Peyer's patch (tissue), 4 donors: ENCODE data around the gene ZBTB33. TPM values are rescaled to one million over a fixed set of nuclear protein-coding genes. Genes with fewer than 3 reads are reported as not detected.

ENCODE experiments used
- DNase-seq, 3 donors: peaks; one replicate each; pipeline ENCODE4 v3.0.0-alpha.2; 2017 to 2019
- H3K27ac ChIP-seq, 4 donors: fragments of 200-600 bp; sonication (generic); one replicate each; pipeline ENCODE4 v1.5.1; 2016 to 2019
- H3K27me3 ChIP-seq, 2 donors: fragments of 200-600 bp; sonication (generic); one replicate each; pipeline ENCODE4 v1.5.1; 2019
- H3K36me3 ChIP-seq, 3 donors: fragments of 200-600 bp; sonication (generic); one replicate each; pipeline ENCODE4 v1.5.1; 2016 to 2019
- H3K4me1 ChIP-seq, 4 donors: fragments of 200-600 bp; sonication (generic); one replicate each; pipeline ENCODE4 v1.5.1; 2016 to 2019
- H3K4me3 ChIP-seq, 4 donors: fragments of 200-600 bp; sonication (generic); 1 replicate in 3 of 4; 2 replicates in 1 of 4; pipeline ENCODE4 v1.5.1; 2016 to 2019; ENCODE audit warnings: mild to moderate bottlenecking in 1 of 4
- H3K9me3 ChIP-seq, 4 donors: fragments of 200-600 bp; sonication (generic); one replicate each; pipeline ENCODE4 v1.5.1; 2016 to 2019; ENCODE audit warnings: mild to moderate bottlenecking in 1 of 4
- CTCF ChIP-seq, 6 experiments: fragments of 450-650 bp in 4 of 6; fragments of 200-600 bp in 2 of 6; sonication (generic) in 1 of 6; IDR thresholded peaks; one replicate each; pipeline ENCODE4 v1.5.1; 2017 to 2019; ENCODE audit warnings: antibody characterized with exemption in 6 of 6, mild to moderate bottlenecking in 3 of 6, moderate library complexity in 1 of 6
- POLR2A ChIP-seq, 2 donors: fragments of 450-650 bp; IDR thresholded peaks; one replicate each; pipeline ENCODE4 v1.5.1; 2017; ENCODE audit warnings: antibody characterized with exemption in 2 of 2, mild to moderate bottlenecking in 2 of 2, moderate library complexity in 2 of 2
- total RNA-seq, 4 donors: library from RNA; depleted of rRNA; stranded (reverse); fragments of >200 nt; gene quantifications; one replicate each; pipeline ENCODE4 v1.1.0, GENCODE V29; 2016

The ZBTB33 gene
- total RNA-seq, 4 donors from 2014 or later: 4.9 to 13.0 (median 8.6) TPM

- no peaks in the 10 kb centered on the region for H3K27me3 ChIP-seq
- no peaks in the 10 kb centered on the region for H3K9me3 ChIP-seq
- H3K4me1 ChIP-seq: no peaks in the 10 kb centered on the region
- H3K27ac ChIP-seq: no peak overlapping the region
- no peaks in the 10 kb centered on the region for H3K36me3 ChIP-seq
- DNase-seq: no peak
- TF ChIP-seq POLR2A (IDR thresholded peaks at IDR 0.05) (no peak), CTCF (IDR thresholded peaks at IDR 0.05) (no peak)
- no peak overlapping the region for H3K4me3 ChIP-seq
Measured at GRCh38 chrX:120282697-120283096, 32.1 kb downstream of the ZBTB33 start.

GRCh38 chrX:120286733-120287512, 36.3 kb downstream of the ZBTB33 start:
- Histone ChIP-seq H3K27ac (no peak overlapping the region), H3K4me1 (no peaks in the 10 kb centered on the region), H3K27me3 (no peaks in the 10 kb centered on the region), H3K36me3 (no peaks in the 10 kb centered on the region), H3K9me3 (no peaks in the 10 kb centered on the region), H3K4me3 (no peak overlapping the region)
- no peak for DNase-seq
- TF ChIP-seq POLR2A (IDR thresholded peaks at IDR 0.05): no peak
- TF ChIP-seq CTCF (IDR thresholded peaks at IDR 0.05): no peak

- Histone ChIP-seq H3K27ac (no peak overlapping the region), H3K4me1 (no peaks in the 10 kb centered on the region), H3K4me3 (no peak overlapping the region), H3K36me3 (no peaks in the 10 kb centered on the region), H3K27me3 (no peaks in the 10 kb centered on the region), H3K9me3 (no peaks in the 10 kb centered on the region)
- DNase-seq: no peak
- TF ChIP-seq CTCF (IDR thresholded peaks at IDR 0.05) (no peak), POLR2A (IDR thresholded peaks at IDR 0.05) (no peak)
Measured at GRCh38 chrX:120287513-120288112, 37.0 kb downstream of the ZBTB33 start.

GRCh38 chrX:120290107-120290506, 39.5 kb downstream of the ZBTB33 start:
- no peak for TF ChIP-seq POLR2A (IDR thresholded peaks at IDR 0.05)
- no peak for TF ChIP-seq CTCF (IDR thresholded peaks at IDR 0.05)
- DNase-seq: no peak
- H3K4me3 ChIP-seq: no peak overlapping the region

GRCh38 chrX:120291211-120291610, 40.6 kb downstream of the ZBTB33 start:
- DNase-seq: no peak
- H3K27ac ChIP-seq: no peak overlapping the region
- TF ChIP-seq POLR2A (IDR thresholded peaks at IDR 0.05) (no peak), CTCF (IDR thresholded peaks at IDR 0.05) (no peak)
- H3K36me3 ChIP-seq: no peaks in the 10 kb centered on the region
- H3K4me3 ChIP-seq: no peak overlapping the region
- no peaks in the 10 kb centered on the region for H3K9me3 ChIP-seq
- H3K27me3 ChIP-seq: no peaks in the 10 kb centered on the region
- H3K4me1 ChIP-seq: no peaks in the 10 kb centered on the region

More at GRCh38 chrX:120290107-120290506, 39.5 kb downstream of the ZBTB33 start:
- no peak overlapping the region for H3K27ac ChIP-seq
- no peaks in the 10 kb centered on the region for H3K36me3 ChIP-seq
- H3K27me3 ChIP-seq: no peaks in the 10 kb centered on the region
- no peaks in the 10 kb centered on the region for H3K9me3 ChIP-seq
- H3K4me1 ChIP-seq: no peaks in the 10 kb centered on the region
